Subcutaneous abdominal adipose tissue (tissue), 5 donors: Measurements from ENCODE around the gene GMPR2.

ENCODE experiments used
- H3K27ac ChIP-seq: one replicate; pipeline ENCODE4 v1.7.0; 2013; ENCODE audit warnings: low read depth, mild to moderate bottlenecking, inconsistent platforms, low read length, moderate library complexity
- H3K27me3 ChIP-seq, 5 donors: one replicate each; pipeline ENCODE4 v1.7.0; 2013; ENCODE audit warnings: low read length in 5 of 5, inconsistent platforms in 1 of 5; ENCODE audit not compliant: control insufficient read depth in 5 of 5, insufficient read depth in 4 of 5
- H3K36me3 ChIP-seq, 5 donors: one replicate each; pipeline ENCODE4 v1.7.0; 2013; ENCODE audit warnings: low read length in 5 of 5; ENCODE audit not compliant: control insufficient read depth in 5 of 5, insufficient read depth in 5 of 5
- H3K4me1 ChIP-seq, 5 donors: one replicate each; pipeline ENCODE4 v1.7.0; 2013; ENCODE audit warnings: low read length in 5 of 5, mild to moderate bottlenecking in 3 of 5, moderate library complexity in 1 of 5; ENCODE audit not compliant: control insufficient read depth in 5 of 5, insufficient read depth in 5 of 5
- H3K4me3 ChIP-seq, 5 donors: one replicate each; pipeline ENCODE4 v1.7.0; 2013; ENCODE audit warnings: low read length in 5 of 5, low read depth in 1 of 5
- H3K9ac ChIP-seq, 5 donors: one replicate each; pipeline ENCODE4 v1.7.0; 2013; ENCODE audit warnings: low read length in 5 of 5, mild to moderate bottlenecking in 4 of 5, moderate library complexity in 3 of 5
- H3K9me3 ChIP-seq, 5 donors: one replicate each; pipeline ENCODE4 v1.7.0; 2013; ENCODE audit warnings: low read length in 5 of 5; ENCODE audit not compliant: control insufficient read depth in 5 of 5
- donor health status: healthy.
- donor health status: healthy.
- donor health status: healthy.
- donor health status: healthy.
- donor health status: healthy.

GMPR2 gene

GRCh38 chr14:24266344-24267244 is 33.9 kb downstream of the GMPR2 start:
- H3K27me3 ChIP-seq, result no peaks in the 10 kb centered on the region
- peaks cover under 1 to 14% (median 9%) of the 10 kb centered on the region in 5 donors for H3K4me1 ChIP-seq
- no peak overlapping the region for H3K9ac ChIP-seq
- H3K9me3 ChIP-seq, result no peaks in the 10 kb centered on the region
- peaks cover 0 to 53% (median 47%) of the 10 kb centered on the region in 5 donors for H3K36me3 ChIP-seq
- no peak overlapping the region for H3K27ac ChIP-seq
- no peak overlapping the region for H3K4me3 ChIP-seq

GRCh38 chr14:24267516-24267915 is 34.8 kb downstream of the GMPR2 start:
- Histone ChIP-seq H3K4me1 (peaks cover 4 to 23% (median 18%) of the 10 kb centered on the region in 5 donors), H3K9me3 (no peaks in the 10 kb centered on the region), H3K9ac (no peak overlapping the region), H3K27me3 (no peaks in the 10 kb centered on the region), H3K4me3 (no peak overlapping the region), H3K27ac (no peak overlapping the region), H3K36me3 (peaks cover 0 to 52% (median 47%) of the 10 kb centered on the region in 5 donors)

DNA sequence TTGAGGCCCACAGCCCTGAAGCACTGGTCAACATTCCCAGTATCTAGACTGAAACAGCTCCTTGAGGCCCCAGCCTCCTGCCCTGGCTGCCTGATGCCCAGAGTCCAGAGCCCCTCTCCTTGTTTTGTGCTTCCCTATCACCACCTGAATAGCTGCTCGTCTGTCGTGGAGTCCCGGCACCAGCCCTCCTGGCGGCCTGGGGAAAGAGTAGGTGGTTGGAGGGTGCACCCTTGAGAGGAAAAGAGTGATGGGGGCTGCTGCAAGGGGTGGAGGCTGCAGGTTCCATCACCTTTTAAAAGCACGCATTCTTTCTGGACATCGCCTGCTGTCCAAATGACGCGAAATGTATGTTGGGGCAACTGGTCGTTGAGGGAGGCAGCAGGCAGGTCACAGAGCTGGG is 35.5 kb downstream of the GMPR2 start:
- Histone ChIP-seq H3K9ac (no peak overlapping the region), H3K27ac (no peak overlapping the region), H3K4me3 (no peak overlapping the region), H3K9me3 (no peaks in the 10 kb centered on the region), H3K27me3 (no peaks in the 10 kb centered on the region), H3K4me1 (peaks cover 4 to 30% (median 23%) of the 10 kb centered on the region in 5 donors), H3K36me3 (peaks cover 0 to 52% (median 47%) of the 10 kb centered on the region in 5 donors)

DNA sequence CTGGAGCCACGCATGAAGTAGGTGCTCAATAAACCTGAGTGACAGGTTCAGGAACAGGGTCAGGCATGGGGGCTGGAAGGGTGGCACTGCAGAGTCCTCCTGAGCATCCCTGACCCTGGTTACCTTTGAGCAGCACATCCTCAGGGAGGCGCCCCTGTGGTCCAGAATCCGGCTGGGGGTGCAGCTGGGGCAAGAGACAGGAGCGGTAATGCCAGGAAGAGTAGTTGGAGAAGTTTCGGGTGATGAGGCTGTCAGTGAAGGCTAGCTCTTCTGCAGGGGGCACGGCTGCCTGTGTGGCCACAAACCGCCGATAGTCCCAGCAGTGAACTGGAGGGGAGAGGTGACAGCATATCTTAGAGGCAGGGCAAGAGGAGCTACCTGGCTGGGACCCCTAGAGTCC is 36.6 kb downstream of the GMPR2 start:
- peaks cover 4 to 41% (median 35%) of the 10 kb centered on the region in 5 donors for H3K4me1 ChIP-seq
- H3K27ac ChIP-seq, result no peak overlapping the region
- H3K9me3 ChIP-seq, result no peaks in the 10 kb centered on the region
- no peak overlapping the region for H3K9ac ChIP-seq
- H3K4me3 ChIP-seq, result no peak overlapping the region
- peaks cover 0 to 52% (median 47%) of the 10 kb centered on the region in 5 donors for H3K36me3 ChIP-seq
- H3K27me3 ChIP-seq, result no peaks in the 10 kb centered on the region

DNA sequence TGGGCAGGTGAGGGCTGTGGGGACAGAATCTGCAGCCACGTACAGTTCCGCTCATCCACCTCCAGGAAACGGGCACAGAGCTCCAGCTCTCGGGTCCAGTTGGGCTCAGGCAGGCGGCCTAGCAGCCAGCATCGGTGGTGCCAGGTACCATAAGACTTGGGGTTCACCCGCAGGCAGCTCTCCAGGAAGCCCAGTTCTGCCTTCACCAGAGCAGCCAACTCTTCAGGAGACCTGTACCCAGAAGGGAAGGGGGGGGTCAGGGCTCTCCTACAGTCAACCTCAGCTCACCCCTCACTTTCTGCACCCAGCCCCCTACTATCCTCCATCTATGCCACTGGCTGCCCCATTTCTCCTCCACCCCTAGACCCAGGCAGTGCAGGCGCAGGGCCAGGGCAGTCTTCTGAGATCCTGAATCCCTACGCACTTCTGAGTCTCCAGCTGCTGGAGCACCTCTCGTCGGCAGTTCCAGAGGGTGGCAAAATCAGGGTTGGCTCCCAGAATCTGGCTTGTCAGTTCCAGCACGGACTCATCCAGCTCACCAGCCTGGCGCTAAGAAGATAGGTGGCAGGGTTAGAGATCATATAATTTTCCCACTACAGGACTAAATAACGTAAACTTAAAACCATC is 37.3 kb downstream of the GMPR2 start:
- H3K36me3 ChIP-seq, result peaks cover 0 to 51% (median 44%) of the 10 kb centered on the region in 5 donors
- H3K9ac ChIP-seq, result no peak overlapping the region
- no peaks in the 10 kb centered on the region for H3K27me3 ChIP-seq
- H3K27ac ChIP-seq, result no peak overlapping the region
- H3K9me3 ChIP-seq, result no peaks in the 10 kb centered on the region
- H3K4me3 ChIP-seq, result no peak overlapping the region
- peaks cover 4 to 42% (median 37%) of the 10 kb centered on the region in 5 donors for H3K4me1 ChIP-seq

DNA sequence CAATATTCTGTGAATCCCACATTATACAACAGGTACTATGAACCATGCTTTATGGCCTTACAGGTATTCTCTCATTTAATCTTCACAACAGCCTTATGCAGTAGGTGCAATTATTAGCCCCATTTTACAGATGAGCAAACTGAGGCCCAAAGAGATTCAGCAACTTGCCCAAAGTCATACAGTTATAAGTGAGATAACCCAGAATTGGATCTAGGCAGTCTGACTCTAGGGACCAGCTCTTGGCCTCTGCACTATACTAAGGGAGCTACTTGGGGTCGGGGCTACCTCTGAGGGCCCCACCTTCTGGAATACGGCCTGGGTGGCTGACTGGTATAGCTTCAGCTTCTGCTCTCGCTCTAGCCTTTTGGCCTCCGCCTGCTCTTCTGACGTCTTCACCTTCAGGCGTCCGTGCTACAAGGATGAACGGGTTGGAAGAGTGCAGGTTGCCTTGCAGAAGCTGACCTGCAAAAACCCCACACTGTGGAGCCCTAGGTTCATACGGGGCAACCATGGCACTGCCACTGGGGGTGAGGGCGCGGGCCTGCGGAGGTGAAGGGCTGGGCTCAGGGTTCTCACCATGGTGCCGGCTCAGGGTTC is 37.9 kb downstream of the GMPR2 start:
- H3K36me3 ChIP-seq, result peaks cover 0 to 44% (median 38%) of the 10 kb centered on the region in 5 donors
- H3K4me3 ChIP-seq, result peak overlapping the region; percentile 89 to 94 (median 91)
- peaks cover 4 to 44% (median 42%) of the 10 kb centered on the region in 5 donors for H3K4me1 ChIP-seq
- H3K27ac ChIP-seq, result peak overlapping the region; percentile 92
- H3K9me3 ChIP-seq, result no peaks in the 10 kb centered on the region
- no peaks in the 10 kb centered on the region for H3K27me3 ChIP-seq
- H3K9ac ChIP-seq, result peak overlapping the region; percentile 63 to 97 (median 95)

DNA sequence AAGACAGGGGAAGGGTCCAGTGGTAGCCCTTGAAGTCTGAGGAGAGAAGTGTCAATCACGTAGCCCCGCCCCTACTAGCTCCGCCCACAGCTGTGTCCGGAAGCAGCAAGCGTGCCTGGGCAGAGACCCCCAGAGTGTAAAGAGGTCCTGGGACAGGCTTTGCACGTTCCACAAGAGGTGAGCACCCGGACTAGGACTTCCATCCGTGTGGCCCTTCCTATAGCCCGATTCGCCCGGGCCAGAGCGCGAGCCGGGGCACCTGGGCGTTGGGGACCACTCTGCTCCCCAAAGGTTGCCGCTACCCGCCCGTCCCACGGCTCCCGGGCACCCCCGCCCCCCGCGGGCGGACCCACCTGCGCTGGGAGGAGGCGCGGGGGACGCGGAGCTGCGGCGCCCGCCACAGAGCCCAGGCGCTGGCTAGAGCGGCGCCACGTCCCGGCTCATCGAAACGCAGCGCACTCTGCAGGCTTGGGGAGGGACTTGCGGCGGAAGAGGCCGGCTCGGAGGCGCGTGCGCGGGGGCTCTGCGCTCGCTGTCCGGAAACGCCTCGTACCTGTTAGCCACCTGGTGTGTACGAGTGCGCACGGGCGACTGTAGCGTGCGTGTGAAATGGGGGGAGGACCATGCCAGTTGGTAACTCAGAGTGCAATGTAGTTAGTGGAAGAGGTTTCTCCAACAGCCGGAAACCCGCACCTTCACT is 38.6 kb downstream of the GMPR2 start, which contains the start of gene RABGGTA:
Gene RABGGTA (minus strand): TSS at position 464 of the 700 bp plus-strand sequence. CDS start 482 bp downstream, outside the sequence.
- Histone ChIP-seq H3K4me1 (peaks cover 4 to 47% (median 44%) of the 10 kb centered on the region in 5 donors), H3K9me3 (no peaks in the 10 kb centered on the region), H3K4me3 (peak within 1 kb of the TSS; percentile 91 to 94 (median 91)), H3K27ac (peak within 1 kb of the TSS; percentile 92), H3K9ac (peak within 1 kb of the TSS; percentile 63 to 97 (median 95)), H3K36me3 (peaks cover 0 to 38% (median 32%) of the 10 kb centered on the region in 5 donors), H3K27me3 (no peaks in the 10 kb centered on the region)

DNA sequence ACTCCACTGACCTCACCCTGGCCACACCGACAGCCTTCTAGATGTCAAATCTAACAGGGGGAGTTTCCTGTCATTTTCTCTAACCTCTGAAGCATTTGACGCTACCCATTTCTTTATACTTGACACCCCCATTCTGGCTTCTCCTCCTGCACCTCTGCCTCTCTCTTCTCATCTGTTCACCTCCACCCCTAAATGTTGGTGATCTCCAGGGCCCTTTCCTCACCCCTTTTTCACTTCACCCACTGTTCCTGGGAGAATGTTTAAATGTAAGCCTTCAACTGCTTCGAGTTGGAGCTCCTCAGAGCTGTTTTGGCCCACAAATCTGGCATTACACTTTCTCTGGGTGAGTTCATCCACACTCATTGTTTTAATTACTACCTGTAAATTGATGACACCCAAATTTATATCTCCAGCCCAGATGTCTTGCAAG is 39.1 kb downstream of the GMPR2 start:
- Histone ChIP-seq H3K36me3 (peaks cover 0 to 32% (median 26%) of the 10 kb centered on the region in 5 donors), H3K27me3 (no peaks in the 10 kb centered on the region), H3K4me1 (peaks cover 4 to 48% (median 44%) of the 10 kb centered on the region in 5 donors), H3K9me3 (no peaks in the 10 kb centered on the region), H3K27ac (peak overlapping the region; percentile 92), H3K9ac (peak overlapping the region; percentile 42 to 97 (median 95)), H3K4me3 (peak overlapping the region; percentile 91 to 94 (median 91))

GRCh38 chr14:24272467-24272866 is 39.7 kb downstream of the GMPR2 start:
- Histone ChIP-seq H3K4me1 (peaks cover 4 to 54% (median 51%) of the 10 kb centered on the region in 5 donors), H3K27me3 (no peaks in the 10 kb centered on the region), H3K27ac (no peak overlapping the region), H3K4me3 (no peak overlapping the region), H3K9ac (no peak overlapping the region), H3K9me3 (no peaks in the 10 kb centered on the region), H3K36me3 (peaks cover 0 to 26% (median 20%) of the 10 kb centered on the region in 5 donors)
